SK-N-SH treated with all-trans-retinoic acid at 6 μM for 48 hours (cell line): ENCODE measurements around the gene STK11.

Experiments
- ISL1 ChIP-seq: fragments of 250-450 bp; sonication (Bioruptor Pico); IDR thresholded peaks from 2 replicates; pipeline ENCODE4 v2.1.2; 2022; ENCODE audit warnings: mild to moderate bottlenecking, moderate library complexity
- PPARA ChIP-seq: fragments of 250-450 bp; sonication (Bioruptor Pico); IDR thresholded peaks from 2 replicates; pipeline ENCODE4 v1.5.0; 2020; ENCODE audit warnings: mild to moderate bottlenecking, borderline replicate concordance
- ZC3H10 ChIP-seq: fragments of 250-450 bp; sonication (Bioruptor Pico); IDR thresholded peaks from 2 replicates; pipeline ENCODE4 v1.5.1; 2021; ENCODE audit warnings: mild to moderate bottlenecking, moderate library complexity
- ZFP30 ChIP-seq: fragments of 450-650 bp; formaldehyde crosslinking; IDR thresholded peaks from 2 replicates; pipeline ENCODE4 v1.5.0; 2022; ENCODE audit warnings: mild to moderate bottlenecking, moderate library complexity
- ZNF8 ChIP-seq: fragments of 450-650 bp; formaldehyde crosslinking; IDR thresholded peaks from 2 replicates; pipeline ENCODE4 v1.5.0; 2020; ENCODE audit warnings: mild to moderate bottlenecking, moderate library complexity
- TF ChIP-seq, protein P1 (sequence below): fragments of 250-450 bp; sonication (Bioruptor Pico); IDR thresholded peaks from 2 replicates; pipeline ENCODE4 v1.5.1; 2021; ENCODE audit warnings: mild to moderate bottlenecking, moderate library complexity
- TF ChIP-seq, protein P2 (sequence below): fragments of 250-450 bp; sonication (Bioruptor Pico); IDR thresholded peaks from 2 replicates; pipeline ENCODE4 v1.5.0; 2020; ENCODE audit warnings: mild to moderate bottlenecking, moderate library complexity

GRCh38 chr19:1256646-1257474 lies 51.3 kb downstream of the STK11 start:
- no peak for TF ChIP-seq ZNF8
- TF ChIP-seq, protein P1, sequence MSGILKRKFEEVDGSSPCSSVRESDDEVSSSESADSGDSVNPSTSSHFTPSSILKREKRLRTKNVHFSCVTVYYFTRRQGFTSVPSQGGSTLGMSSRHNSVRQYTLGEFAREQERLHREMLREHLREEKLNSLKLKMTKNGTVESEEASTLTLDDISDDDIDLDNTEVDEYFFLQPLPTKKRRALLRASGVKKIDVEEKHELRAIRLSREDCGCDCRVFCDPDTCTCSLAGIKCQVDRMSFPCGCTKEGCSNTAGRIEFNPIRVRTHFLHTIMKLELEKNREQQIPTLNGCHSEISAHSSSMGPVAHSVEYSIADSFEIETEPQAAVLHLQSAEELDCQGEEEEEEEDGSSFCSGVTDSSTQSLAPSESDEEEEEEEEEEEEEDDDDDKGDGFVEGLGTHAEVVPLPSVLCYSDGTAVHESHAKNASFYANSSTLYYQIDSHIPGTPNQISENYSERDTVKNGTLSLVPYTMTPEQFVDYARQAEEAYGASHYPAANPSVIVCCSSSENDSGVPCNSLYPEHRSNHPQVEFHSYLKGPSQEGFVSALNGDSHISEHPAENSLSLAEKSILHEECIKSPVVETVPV (CRISPR knock-in tag), result no peak
- TF ChIP-seq, protein P2, sequence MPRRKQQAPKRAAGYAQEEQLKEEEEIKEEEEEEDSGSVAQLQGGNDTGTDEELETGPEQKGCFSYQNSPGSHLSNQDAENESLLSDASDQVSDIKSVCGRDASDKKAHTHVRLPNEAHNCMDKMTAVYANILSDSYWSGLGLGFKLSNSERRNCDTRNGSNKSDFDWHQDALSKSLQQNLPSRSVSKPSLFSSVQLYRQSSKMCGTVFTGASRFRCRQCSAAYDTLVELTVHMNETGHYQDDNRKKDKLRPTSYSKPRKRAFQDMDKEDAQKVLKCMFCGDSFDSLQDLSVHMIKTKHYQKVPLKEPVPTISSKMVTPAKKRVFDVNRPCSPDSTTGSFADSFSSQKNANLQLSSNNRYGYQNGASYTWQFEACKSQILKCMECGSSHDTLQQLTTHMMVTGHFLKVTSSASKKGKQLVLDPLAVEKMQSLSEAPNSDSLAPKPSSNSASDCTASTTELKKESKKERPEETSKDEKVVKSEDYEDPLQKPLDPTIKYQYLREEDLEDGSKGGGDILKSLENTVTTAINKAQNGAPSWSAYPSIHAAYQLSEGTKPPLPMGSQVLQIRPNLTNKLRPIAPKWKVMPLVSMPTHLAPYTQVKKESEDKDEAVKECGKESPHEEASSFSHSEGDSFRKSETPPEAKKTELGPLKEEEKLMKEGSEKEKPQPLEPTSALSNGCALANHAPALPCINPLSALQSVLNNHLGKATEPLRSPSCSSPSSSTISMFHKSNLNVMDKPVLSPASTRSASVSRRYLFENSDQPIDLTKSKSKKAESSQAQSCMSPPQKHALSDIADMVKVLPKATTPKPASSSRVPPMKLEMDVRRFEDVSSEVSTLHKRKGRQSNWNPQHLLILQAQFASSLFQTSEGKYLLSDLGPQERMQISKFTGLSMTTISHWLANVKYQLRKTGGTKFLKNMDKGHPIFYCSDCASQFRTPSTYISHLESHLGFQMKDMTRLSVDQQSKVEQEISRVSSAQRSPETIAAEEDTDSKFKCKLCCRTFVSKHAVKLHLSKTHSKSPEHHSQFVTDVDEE, result no peak
- no peak for TF ChIP-seq PPARA
- no peak for TF ChIP-seq ZC3H10 (CRISPR knock-in tag)
- no peak for TF ChIP-seq ZFP30 (CRISPR knock-in tag)
- no peak for TF ChIP-seq ISL1 (CRISPR knock-in tag)
